Measurements from ENCODE around the gene FAM193B.
"Not testable (repeated sequence)": the region's sequence is repeated elsewhere in the genome, so short reads cannot be mapped to it uniquely, and the experiment has no call there.

FAM193B gene

GRCh38 chr5:177576169-177576568 lies 21.8 kb upstream of the FAM193B start:
- no peak for DNase-seq (ENCODE audit: low read depth)

- DNase-seq (ENCODE audit: low read depth): no peak
Measured at GRCh38 chr5:177575488-177575887, 21.1 kb upstream of the FAM193B start.

GRCh38 chr5:177569894-177570293 lies 15.5 kb upstream of the FAM193B start:
- DNase-seq (ENCODE audit: low read depth): no peak

GRCh38 chr5:177568326-177568725 lies 14.0 kb upstream of the FAM193B start:
- DNase-seq (ENCODE audit: low read depth): no peak

- peak; percentile 46 for DNase-seq (ENCODE audit: low read depth)
Measured at GRCh38 chr5:177565046-177565445, 10.7 kb upstream of the FAM193B start.

- DNase-seq (ENCODE audit: low read depth): not testable (repeated sequence)
Measured at GRCh38 chr5:177559446-177559941, 5.1 kb upstream of the FAM193B start.

GRCh38 chr5:177557796-177558195 lies 3.4 kb upstream of the FAM193B start:
- no peak for DNase-seq (ENCODE audit: low read depth)

GRCh38 chr5:177557041-177557647 lies 2.8 kb upstream of the FAM193B start:
- no peak for DNase-seq (ENCODE audit: low read depth)

- no peak for DNase-seq (ENCODE audit: low read depth)
Measured at GRCh38 chr5:177555665-177556064, 1.3 kb upstream of the FAM193B start.

GRCh38 chr5:177555228-177555627 lies 865 bp upstream of the FAM193B start:
- no peak for DNase-seq (ENCODE audit: low read depth)

GRCh38 chr5:177553671-177554429 lies 513 bp downstream of the FAM193B start:
- DNase-seq (ENCODE audit: low read depth): no peak

GRCh38 chr5:177552839-177553455 lies 1.4 kb downstream of the FAM193B start:
- DNase-seq (ENCODE audit: low read depth): peak; percentile 20

- DNase-seq (ENCODE audit: low read depth): no peak
Measured at GRCh38 chr5:177550122-177550521, 4.2 kb downstream of the FAM193B start.

- no peak for DNase-seq (ENCODE audit: low read depth)
Measured at GRCh38 chr5:177548495-177548894, 5.9 kb downstream of the FAM193B start.

GRCh38 chr5:177547736-177548135 lies 6.6 kb downstream of the FAM193B start:
- DNase-seq (ENCODE audit: low read depth): no peak

- DNase-seq (ENCODE audit: low read depth): peak; percentile 99
Measured at GRCh38 chr5:177546258-177546741, 8.1 kb downstream of the FAM193B start.

- peak; percentile 90 for DNase-seq (ENCODE audit: low read depth)
Measured at GRCh38 chr5:177545487-177546257, 8.7 kb downstream of the FAM193B start.

- DNase-seq (ENCODE audit: low read depth): no peak
Measured at GRCh38 chr5:177542816-177543465, 11.4 kb downstream of the FAM193B start.

GRCh38 chr5:177540438-177540837 lies 13.9 kb downstream of the FAM193B start:
- peak; percentile 36 for DNase-seq (ENCODE audit: low read depth)

GRCh38 chr5:177539411-177539810 lies 15.0 kb downstream of the FAM193B start:
- DNase-seq (ENCODE audit: low read depth): peak; percentile 97

- no peak for DNase-seq (ENCODE audit: low read depth)
Measured at GRCh38 chr5:177538876-177539275, 15.5 kb downstream of the FAM193B start.

Measured in amniotic epithelial cell (primary cell).